ENCODE results near the gene SMTNL1. TPM values are rescaled to one million over a fixed set of nuclear protein-coding genes. Genes with fewer than 3 reads are reported as not detected.

SMTNL1 gene
- total RNA-seq, 1 donor from 2014 or later = not detected

GRCh38 chr11:57586711-57587245 lies 49.4 kb downstream of the SMTNL1 start:
- DNase-seq (ENCODE audit: low read depth) = no peak
- no peak overlapping the region for H3K4me3 ChIP-seq (ENCODE audit: low read depth, low read length)
- TF ChIP-seq, protein P1, sequence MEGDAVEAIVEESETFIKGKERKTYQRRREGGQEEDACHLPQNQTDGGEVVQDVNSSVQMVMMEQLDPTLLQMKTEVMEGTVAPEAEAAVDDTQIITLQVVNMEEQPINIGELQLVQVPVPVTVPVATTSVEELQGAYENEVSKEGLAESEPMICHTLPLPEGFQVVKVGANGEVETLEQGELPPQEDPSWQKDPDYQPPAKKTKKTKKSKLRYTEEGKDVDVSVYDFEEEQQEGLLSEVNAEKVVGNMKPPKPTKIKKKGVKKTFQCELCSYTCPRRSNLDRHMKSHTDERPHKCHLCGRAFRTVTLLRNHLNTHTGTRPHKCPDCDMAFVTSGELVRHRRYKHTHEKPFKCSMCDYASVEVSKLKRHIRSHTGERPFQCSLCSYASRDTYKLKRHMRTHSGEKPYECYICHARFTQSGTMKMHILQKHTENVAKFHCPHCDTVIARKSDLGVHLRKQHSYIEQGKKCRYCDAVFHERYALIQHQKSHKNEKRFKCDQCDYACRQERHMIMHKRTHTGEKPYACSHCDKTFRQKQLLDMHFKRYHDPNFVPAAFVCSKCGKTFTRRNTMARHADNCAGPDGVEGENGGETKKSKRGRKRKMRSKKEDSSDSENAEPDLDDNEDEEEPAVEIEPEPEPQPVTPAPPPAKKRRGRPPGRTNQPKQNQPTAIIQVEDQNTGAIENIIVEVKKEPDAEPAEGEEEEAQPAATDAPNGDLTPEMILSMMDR (conservative IDR thresholded peaks at IDR 0.05; ENCODE audit: low read depth, low read length) = no peak

DNA sequence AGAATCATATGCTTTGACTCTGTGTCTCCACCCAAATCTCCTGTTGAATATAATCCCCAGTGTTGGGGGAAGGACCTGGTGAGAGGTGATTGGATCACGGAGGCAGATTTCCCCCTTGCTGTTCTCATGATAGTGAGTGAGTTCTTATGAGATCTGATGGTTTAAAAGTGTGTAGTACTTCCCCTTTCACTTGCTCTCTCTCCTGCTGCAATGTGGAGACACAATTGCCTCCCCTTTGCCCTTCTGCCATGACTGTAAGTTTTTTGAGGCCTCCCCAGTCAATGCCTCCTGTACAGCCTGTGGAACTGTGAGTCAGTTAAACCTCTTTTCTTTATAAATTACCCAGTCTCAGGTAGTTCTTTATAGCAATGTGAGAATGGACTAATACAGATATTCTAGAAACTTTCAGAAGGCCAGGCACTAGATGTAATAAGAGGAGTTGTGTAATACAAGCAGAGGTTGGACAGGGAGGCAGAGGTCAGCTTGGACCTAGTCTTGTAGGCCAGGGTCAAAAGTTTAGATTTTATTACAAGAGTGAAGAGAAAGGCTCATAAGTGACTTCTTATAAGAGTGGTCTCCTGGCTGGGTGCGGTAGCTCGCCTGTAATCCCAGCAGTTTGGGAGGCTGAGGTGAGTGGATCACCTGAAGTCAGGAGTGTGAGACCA lies 50.8 kb downstream of the SMTNL1 start:
- no peak overlapping the region for H3K4me3 ChIP-seq (ENCODE audit: low read depth, low read length)
- no peak for DNase-seq (ENCODE audit: low read depth)
- TF ChIP-seq, protein P1 (conservative IDR thresholded peaks at IDR 0.05; ENCODE audit: low read depth, low read length) = no peak

GRCh38 chr11:57596266-57596885 lies 59.0 kb downstream of the SMTNL1 start:
- DNase-seq (ENCODE audit: low read depth) = no peak
- H3K4me3 ChIP-seq (ENCODE audit: low read depth, low read length) = no peak overlapping the region
- TF ChIP-seq, protein P1 (conservative IDR thresholded peaks at IDR 0.05; ENCODE audit: low read depth, low read length) = no peak

DNA sequence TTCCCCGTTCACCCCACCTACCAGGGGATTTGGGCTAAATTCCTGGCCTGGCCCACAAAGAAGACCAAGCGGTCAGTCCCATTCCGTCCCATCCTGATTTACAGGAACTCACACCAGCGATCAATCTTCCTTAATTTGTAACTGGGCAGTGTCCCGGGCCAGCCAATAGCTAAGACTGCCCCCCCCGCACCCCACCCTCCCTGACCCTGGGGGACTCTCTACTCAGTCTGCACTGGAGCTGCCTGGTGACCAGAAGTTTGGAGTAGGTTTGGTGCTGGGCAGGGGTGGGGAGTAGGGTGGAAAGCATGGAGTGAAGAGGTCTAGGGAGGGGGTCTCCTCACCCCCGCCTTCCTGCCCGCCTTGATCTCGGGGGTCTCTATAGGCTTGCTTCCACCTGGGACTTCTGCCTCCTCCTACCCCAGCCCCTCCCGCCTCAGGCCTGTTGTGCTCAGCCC lies 60.1 kb downstream of the SMTNL1 start, which contains the start of gene SERPING1:
Gene SERPING1, plus strand, starts transcription at position 225 of the 455 bp plus-strand sequence. CDS start 586 bp downstream, outside the sequence.
- peak within 1 kb of the TSS; percentile 59 for H3K4me3 ChIP-seq (ENCODE audit: low read depth, low read length)
- TF ChIP-seq, protein P1 (conservative IDR thresholded peaks at IDR 0.05; ENCODE audit: low read depth, low read length) = no peak
- no peak for DNase-seq (ENCODE audit: low read depth)

DNA sequence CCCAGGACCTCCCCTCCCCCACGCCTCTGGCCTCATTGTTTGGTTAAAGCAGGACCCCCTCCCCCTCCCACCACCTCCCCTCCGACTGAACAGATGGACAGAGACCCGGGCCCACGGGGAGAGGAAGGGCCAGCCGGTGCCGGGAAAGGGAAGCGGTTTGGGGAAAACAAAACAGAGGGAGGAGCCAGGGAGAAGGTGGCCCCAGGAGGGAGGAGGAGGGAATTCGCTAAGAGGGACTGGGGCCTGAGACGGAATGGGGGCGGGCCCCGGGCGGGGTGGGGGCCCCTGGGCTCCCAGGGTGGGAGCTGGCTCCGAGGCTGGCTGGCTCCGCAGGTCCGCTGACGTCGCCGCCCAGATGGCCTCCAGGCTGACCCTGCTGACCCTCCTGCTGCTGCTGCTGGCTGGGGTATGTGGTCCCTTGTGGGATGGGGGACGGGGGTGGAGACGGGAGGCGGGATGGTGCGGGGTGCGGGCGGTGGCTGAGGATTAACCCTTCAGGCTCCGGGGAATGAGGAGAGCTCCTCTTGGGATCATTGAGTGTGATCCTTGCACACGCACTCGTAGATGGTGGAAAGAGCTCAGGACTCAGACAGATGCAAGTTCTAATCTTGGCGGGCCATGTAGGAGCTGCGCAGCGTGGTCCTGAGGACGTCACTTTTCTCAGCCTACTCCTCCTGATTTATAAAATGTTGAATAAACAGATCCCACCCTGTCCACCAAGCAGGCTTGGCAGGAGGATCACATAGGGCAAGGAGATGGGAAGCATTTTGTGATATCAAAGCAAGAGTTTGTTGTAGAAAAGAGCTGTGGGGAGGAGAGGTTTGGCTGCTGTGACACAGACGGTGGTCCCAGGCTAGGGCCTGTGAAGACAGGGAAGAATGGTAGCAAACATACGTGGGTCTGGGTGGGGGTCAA lies 60.8 kb downstream of the SMTNL1 start:
- H3K4me3 ChIP-seq (ENCODE audit: low read depth, low read length) = peak overlapping the region; percentile 59
- no peak for DNase-seq (ENCODE audit: low read depth)

GRCh38 chr11:57598831-57599155 lies 61.4 kb downstream of the SMTNL1 start:
- H3K4me3 ChIP-seq (ENCODE audit: low read depth, low read length) = peak overlapping the region; percentile 59

More for the DNA sequence above, 60.8 kb downstream of the SMTNL1 start:
- TF ChIP-seq, protein P1 (conservative IDR thresholded peaks at IDR 0.05; ENCODE audit: low read depth, low read length) = no peak

More at GRCh38 chr11:57598831-57599155, 61.4 kb downstream of the SMTNL1 start:
- TF ChIP-seq, protein P1 (conservative IDR thresholded peaks at IDR 0.05; ENCODE audit: low read depth, low read length) = no peak
- no peak for DNase-seq (ENCODE audit: low read depth)
